Uterus (tissue), 2 donors: ENCODE data around the gene SLC43A3.

Source experiments
- CTCF ChIP-seq, 4 experiments: fragments of 200-600 bp in 2 of 4; fragments of 450-650 bp in 2 of 4; sonication (generic) in 2 of 4; IDR thresholded peaks; one replicate each; pipeline ENCODE4 v1.5.1; 2016 to 2019; ENCODE audit warnings: antibody characterized with exemption in 4 of 4, mild to moderate bottlenecking in 2 of 4, moderate library complexity in 1 of 4
- POLR2A ChIP-seq, 2 donors: fragments of 450-650 bp; IDR thresholded peaks; one replicate each; pipeline ENCODE4 v1.6.1; 2016; ENCODE audit warnings: antibody characterized with exemption in 2 of 2, mild to moderate bottlenecking in 1 of 2, moderate library complexity in 1 of 2

GRCh38 chr11:57413681-57414080 is 13.2 kb downstream of the SLC43A3 start:
- TF ChIP-seq CTCF (IDR thresholded peaks at IDR 0.05) (no peak), POLR2A (IDR thresholded peaks at IDR 0.05) (no peak)
